Mesothelial cell of epicardium (in vitro differentiated cells): ENCODE measurements around the gene STARD10. TPM values are rescaled to one million over a fixed set of nuclear protein-coding genes. Genes with fewer than 3 reads are reported as not detected.
A peak's percentile ranks its signal among the peaks of the same experiment; 100 is the strongest.

Source experiments
- DNase-seq, 2 experiments: peaks; one replicate each; pipeline ENCODE4 v3.0.0; 2021; ENCODE audit warnings: low spot score in 2 of 2; ENCODE audit not compliant: unreplicated experiment in 2 of 2
- H3K27ac Mint-ChIP-seq: 2 replicates; pipeline ENCODE4 v1.8.0; 2021; ENCODE audit warnings: mixed read lengths
- H3K27me3 Mint-ChIP-seq: 2 replicates; pipeline ENCODE4 v1.8.0; 2021; ENCODE audit warnings: low read depth, mixed read lengths
- H3K36me3 Mint-ChIP-seq: 2 replicates; pipeline ENCODE4 v1.8.0; 2021; ENCODE audit warnings: mixed read lengths
- H3K4me1 Mint-ChIP-seq: 2 replicates; pipeline ENCODE4 v1.8.0; 2021; ENCODE audit warnings: mixed read lengths
- H3K4me3 Mint-ChIP-seq: 2 replicates; pipeline ENCODE4 v1.8.0; 2021; ENCODE audit warnings: mild to moderate bottlenecking, moderate library complexity, mixed read lengths
- H3K9me3 Mint-ChIP-seq: 2 replicates; pipeline ENCODE4 v1.8.0; 2021; ENCODE audit warnings: mixed read lengths
- CTCF ChIP-seq: fragments of 200-600 bp; sonication (generic); IDR thresholded peaks from one replicate; pipeline ENCODE4 v1.5.0; 2021; ENCODE audit warnings: antibody characterized with exemption; ENCODE audit not compliant: unreplicated experiment
- total RNA-seq: library from RNA; stranded (reverse); gene quantifications from 3 replicates; pipeline ENCODE4 v1.2.1, GENCODE V29; 2021

Gene STARD10
- total RNA-seq, 1 donor from 2014 or later: 54.9 TPM

DNA sequence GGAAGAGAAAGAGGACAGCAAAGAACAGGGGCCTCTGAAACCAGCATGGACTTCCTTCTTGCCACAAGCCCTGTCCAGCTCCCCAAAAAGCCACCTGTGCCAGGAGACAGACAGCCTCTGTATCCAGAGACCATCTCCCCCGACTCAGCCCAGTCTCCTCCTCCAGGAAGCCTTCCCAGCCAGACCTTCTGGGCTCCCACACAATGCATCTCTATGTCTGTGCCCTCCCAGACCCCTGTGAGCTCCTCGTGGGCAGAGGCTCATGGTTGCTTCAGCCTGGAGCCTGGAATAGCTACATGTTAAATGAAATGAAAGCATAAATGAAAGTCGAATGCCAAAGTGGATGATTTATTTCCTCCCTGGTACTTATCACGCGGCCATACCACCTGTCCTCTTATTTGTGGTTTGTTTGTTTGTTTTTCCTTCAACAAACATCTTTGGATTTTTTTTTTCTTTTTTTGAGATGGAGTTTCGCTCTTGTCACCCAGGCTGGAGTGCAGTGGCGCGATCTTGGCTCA is 34.3 kb downstream of the STARD10 start:
- H3K27ac Mint-ChIP-seq: no peak overlapping the region
- no peak for DNase-seq
- TF ChIP-seq CTCF: no peak
- H3K27me3 Mint-ChIP-seq: no peaks in the 10 kb centered on the region
- peaks cover 27% of the 10 kb centered on the region for H3K36me3 Mint-ChIP-seq
- H3K4me3 Mint-ChIP-seq: no peak overlapping the region
- H3K9me3 Mint-ChIP-seq: no peaks in the 10 kb centered on the region
- peaks cover 15% of the 10 kb centered on the region for H3K4me1 Mint-ChIP-seq

DNA sequence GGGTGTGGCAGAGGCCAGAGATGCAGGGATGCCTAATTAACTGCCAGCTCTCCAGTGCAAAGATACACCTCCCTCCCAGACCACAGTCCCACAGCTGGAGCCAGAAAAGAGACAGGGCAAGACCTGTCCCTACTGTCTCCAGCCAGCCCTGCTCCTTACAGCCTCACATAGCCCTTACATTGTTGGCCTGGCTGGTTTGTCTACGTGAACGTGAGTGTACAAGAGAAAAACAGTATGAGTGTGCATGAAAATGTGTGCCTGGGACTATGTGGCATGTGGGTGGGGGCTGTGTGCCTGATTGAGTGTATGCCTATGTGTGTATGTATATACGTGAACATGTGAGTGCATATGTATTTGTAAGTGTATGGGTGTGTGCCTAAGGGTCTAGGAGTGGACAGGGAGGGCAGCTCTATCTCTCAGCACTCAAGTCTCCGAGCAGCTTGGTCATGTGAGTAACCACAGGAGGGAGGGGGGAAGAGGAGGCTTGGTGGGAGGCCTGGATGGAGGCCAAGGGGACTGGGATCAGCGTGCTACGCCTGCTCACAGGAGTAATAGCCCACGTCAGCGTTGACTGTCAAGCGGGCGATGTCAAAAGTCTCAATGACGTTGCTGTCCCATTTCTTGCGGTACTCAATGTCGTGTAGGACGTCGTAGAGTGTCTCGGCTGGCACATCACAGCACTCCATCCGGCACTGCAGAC is 35.0 kb downstream of the STARD10 start:
- peak in 1 of 2 experiments; percentile 66 for DNase-seq
- H3K4me3 Mint-ChIP-seq: no peak overlapping the region
- peaks cover 15% of the 10 kb centered on the region for H3K4me1 Mint-ChIP-seq
- no peak for TF ChIP-seq CTCF
- H3K27ac Mint-ChIP-seq: peak overlapping the region; percentile 39
- no peaks in the 10 kb centered on the region for H3K27me3 Mint-ChIP-seq
- H3K9me3 Mint-ChIP-seq: no peaks in the 10 kb centered on the region
- peaks cover 32% of the 10 kb centered on the region for H3K36me3 Mint-ChIP-seq

DNA sequence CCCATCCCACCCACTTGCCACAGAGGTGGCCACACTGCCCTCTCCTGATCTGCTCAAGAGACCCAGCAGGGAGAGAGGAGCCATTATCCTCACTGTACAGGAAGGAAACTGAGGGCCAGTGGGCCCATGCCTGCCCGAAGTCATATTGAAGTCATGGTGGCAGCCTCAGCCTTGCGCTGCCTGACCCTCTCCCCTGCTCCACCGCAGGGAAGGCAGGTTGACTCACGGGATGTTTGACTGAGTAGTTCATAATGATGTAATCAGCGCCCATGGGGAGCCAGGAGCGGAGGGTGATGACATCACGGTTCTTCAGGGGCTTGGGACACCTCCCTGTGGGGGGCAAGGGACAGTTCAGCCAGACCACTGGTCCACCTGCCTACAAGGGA is 35.5 kb downstream of the STARD10 start:
- H3K9me3 Mint-ChIP-seq: no peaks in the 10 kb centered on the region
- no peaks in the 10 kb centered on the region for H3K27me3 Mint-ChIP-seq
- no peak for DNase-seq
- H3K4me3 Mint-ChIP-seq: no peak overlapping the region
- H3K27ac Mint-ChIP-seq: peak overlapping the region; percentile 39
- no peak for TF ChIP-seq CTCF
- peaks cover 15% of the 10 kb centered on the region for H3K4me1 Mint-ChIP-seq
- peaks cover 32% of the 10 kb centered on the region for H3K36me3 Mint-ChIP-seq

DNA sequence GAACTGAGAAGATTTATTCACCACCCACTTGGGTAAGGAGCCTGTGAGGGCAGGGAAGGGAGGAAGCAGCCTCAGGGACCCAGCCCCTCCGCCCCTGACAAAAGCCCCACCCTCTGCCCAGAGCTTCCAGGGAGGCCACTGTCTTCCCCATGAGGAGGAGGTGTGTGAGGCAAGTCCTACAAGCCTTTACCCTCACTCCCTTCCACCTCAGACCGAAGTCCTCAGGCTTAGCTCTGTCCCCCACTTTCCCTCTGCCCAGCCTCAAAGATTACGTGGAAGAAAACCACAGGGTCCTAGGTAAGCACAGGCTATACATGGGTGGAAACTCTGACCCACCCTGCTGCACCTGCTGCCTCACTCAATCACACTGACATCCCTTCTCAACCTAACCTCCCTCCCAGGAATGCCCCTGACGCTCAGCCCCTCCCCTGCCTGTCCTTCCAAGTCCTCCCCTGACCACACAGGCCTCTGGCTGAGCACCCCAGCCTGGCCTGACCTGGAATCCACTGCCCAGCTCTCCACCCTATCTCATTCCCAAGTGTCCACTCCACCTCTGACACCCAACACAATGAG is 38.0 kb downstream of the STARD10 start:
- Mint-ChIP-seq H3K36me3 (peaks cover 27% of the 10 kb centered on the region), H3K4me3 (no peak overlapping the region), H3K4me1 (peaks cover 29% of the 10 kb centered on the region), H3K27ac (no peak overlapping the region), H3K27me3 (no peaks in the 10 kb centered on the region), H3K9me3 (no peaks in the 10 kb centered on the region)
- no peak for TF ChIP-seq CTCF
- DNase-seq: no peak

GRCh38 chr11:72754544-72755155 is 39.2 kb downstream of the STARD10 start:
- Mint-ChIP-seq H3K9me3 (no peaks in the 10 kb centered on the region), H3K27ac (no peak overlapping the region), H3K4me1 (peaks cover 30% of the 10 kb centered on the region), H3K27me3 (no peaks in the 10 kb centered on the region), H3K4me3 (no peak overlapping the region), H3K36me3 (peaks cover 27% of the 10 kb centered on the region)
- no peak for TF ChIP-seq CTCF
- no peak for DNase-seq
